CD4-positive, CD25-positive, alpha-beta regulatory T cell (primary cell): Measurements from ENCODE around the gene RNPC3. TPM values are rescaled to one million over a fixed set of nuclear protein-coding genes. Genes with fewer than 3 reads are reported as not detected.
"Not testable (repeated sequence)": the region's sequence is repeated elsewhere in the genome, so short reads cannot be mapped to it uniquely, and the experiment has no call there.

Experiments used
- ATAC-seq, 2 donors: fragments of 150-1000 bp; cut with Tn5 transposase; one replicate each; pipeline ENCODE4 v1.10.0; 2021; ENCODE audit warnings: low read depth in 2 of 2, moderate number of reproducible peaks in 2 of 2, moderate library complexity in 1 of 2
- DNase-seq, 3 donors: peaks; one replicate each; pipeline versions ENCODE4 v3.0.0 to v3.0.0-alpha.2; 2012 to 2022; ENCODE audit warnings: mixed read lengths in 1 of 3
- H3K27ac ChIP-seq: one replicate; pipeline ENCODE4 v1.7.0; 2013; ENCODE audit warnings: mild to moderate bottlenecking, low read length; ENCODE audit not compliant: insufficient read depth, poor library complexity, severe bottlenecking
- H3K27me3 ChIP-seq: one replicate; pipeline ENCODE4 v1.7.0; 2013; ENCODE audit warnings: low read length; ENCODE audit not compliant: control insufficient read depth, insufficient read depth
- H3K36me3 ChIP-seq: one replicate; pipeline ENCODE4 v1.7.0; 2013; ENCODE audit warnings: mild to moderate bottlenecking, low read length, moderate library complexity; ENCODE audit not compliant: control insufficient read depth, insufficient read depth
- H3K4me1 ChIP-seq: 2 replicates; pipeline ENCODE4 v1.7.0; 2013; ENCODE audit warnings: mild to moderate bottlenecking, low read length; ENCODE audit not compliant: insufficient read depth, control insufficient read depth, poor library complexity, severe bottlenecking
- H3K4me3 ChIP-seq: one replicate; pipeline ENCODE4 v1.7.0; 2013; ENCODE audit warnings: low read depth, mild to moderate bottlenecking, low read length, moderate library complexity
- H3K9me3 ChIP-seq, 2 experiments: 1 replicate in 1 of 2; 2 replicates in 1 of 2; pipeline ENCODE4 v1.7.0; 2013; ENCODE audit warnings: low read length in 2 of 2, mild to moderate bottlenecking in 1 of 2, moderate library complexity in 1 of 2; ENCODE audit not compliant: control insufficient read depth in 2 of 2
- H3K27ac Mint-ChIP-seq, 3 donors: one replicate each; pipeline ENCODE4 v1.8.0; 2020 to 2022; ENCODE audit warnings: mild to moderate bottlenecking in 3 of 3, mixed read lengths in 3 of 3, moderate library complexity in 2 of 3
- H3K27me3 Mint-ChIP-seq: one replicate; pipeline ENCODE4 v1.8.0; 2022; ENCODE audit warnings: mild to moderate bottlenecking, mixed read lengths
- H3K36me3 Mint-ChIP-seq: one replicate; pipeline ENCODE4 v1.8.0; 2020; ENCODE audit warnings: mixed read lengths
- H3K4me1 Mint-ChIP-seq, 4 donors: one replicate each; pipeline ENCODE4 v1.8.0; 2020 to 2022; ENCODE audit warnings: mixed read lengths in 4 of 4, mild to moderate bottlenecking in 1 of 4
- H3K4me3 Mint-ChIP-seq, 4 donors: one replicate each; pipeline ENCODE4 v1.8.0; 2020 to 2022; ENCODE audit warnings: mild to moderate bottlenecking in 4 of 4, mixed read lengths in 4 of 4, moderate library complexity in 3 of 4
- H3K9me3 Mint-ChIP-seq, 7 donors: one replicate each; pipeline ENCODE4 v1.8.0; 2020 to 2022; ENCODE audit warnings: mixed read lengths in 7 of 7, mild to moderate bottlenecking in 3 of 7, moderate library complexity in 2 of 7
- polyA plus RNA-seq, 4 donors: library from polyadenylated mRNA; unstranded; fragments of 300-500 nt; fragmentation: Illumina TruSeq; gene quantifications; one replicate each; pipeline ENCODE4 v1.2.3, GENCODE V29; 2021
- total RNA-seq: library from RNA; stranded (reverse); gene quantifications from one replicate; pipeline ENCODE4 v1.2.3, GENCODE V29; 2022

Gene RNPC3
- total and polyA plus RNA-seq, 5 donors from 2014 or later = 15.3 to 51.1 (median 20.4) TPM

DNA sequence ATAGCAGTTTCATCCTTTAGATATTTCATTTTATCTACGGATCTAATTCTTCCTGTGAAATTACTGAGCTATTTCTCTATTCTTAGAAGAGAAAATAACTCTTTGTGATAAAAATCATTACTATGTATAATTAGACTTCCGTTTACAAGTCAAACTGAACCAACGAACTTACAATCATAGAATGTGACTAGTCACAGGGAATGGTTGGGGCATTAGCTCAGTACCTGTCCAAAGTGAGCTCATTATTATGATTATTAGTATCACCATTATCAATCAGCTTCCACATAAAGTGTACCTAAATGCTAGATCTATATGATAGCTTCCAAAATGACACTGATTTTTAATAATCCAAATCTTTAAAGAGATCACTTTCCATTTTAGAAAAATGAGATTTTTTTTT, 58.4 kb downstream of the RNPC3 start:
- H3K27ac Mint-ChIP-seq = no peak overlapping the region
- Histone ChIP-seq H3K4me1 (no peaks in the 10 kb centered on the region), H3K27ac (no peak overlapping the region), H3K36me3 (no peaks in the 10 kb centered on the region), H3K27me3 (no peaks in the 10 kb centered on the region), H3K4me3 (no peak overlapping the region), H3K9me3 (no peaks in the 10 kb centered on the region)
- peaks cover 3% of the 10 kb centered on the region for H3K36me3 Mint-ChIP-seq
- ATAC-seq (no peak), DNase-seq (no peak)
- H3K4me3 Mint-ChIP-seq = no peak overlapping the region
- H3K9me3 Mint-ChIP-seq = peaks cover 0 to 4% (median 2%) of the 10 kb centered on the region in 7 donors
- no peaks in the 10 kb centered on the region for H3K4me1 Mint-ChIP-seq
- peaks cover 4% of the 10 kb centered on the region for H3K27me3 Mint-ChIP-seq

DNA sequence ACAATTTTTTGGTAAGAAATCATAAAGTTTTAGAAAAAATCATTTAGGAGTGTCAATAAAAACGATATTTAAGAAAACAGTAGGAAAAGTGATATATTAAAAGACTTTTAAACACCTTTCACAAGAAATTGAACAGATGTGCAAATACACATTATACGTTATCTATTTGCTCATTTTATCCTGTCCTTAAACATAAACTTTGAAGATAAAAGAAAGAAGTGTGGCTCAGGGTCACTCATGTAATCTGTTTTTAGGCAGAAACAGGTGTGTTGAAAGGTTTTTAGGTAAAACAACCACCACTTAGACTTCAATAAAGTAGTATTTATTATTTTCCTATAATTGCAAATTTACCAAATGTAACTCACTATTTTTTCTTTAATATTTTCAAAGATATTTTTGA, 59.0 kb downstream of the RNPC3 start:
- no peak for DNase-seq
- Histone ChIP-seq H3K27me3 (no peaks in the 10 kb centered on the region), H3K27ac (no peak overlapping the region), H3K4me3 (no peak overlapping the region), H3K4me1 (no peaks in the 10 kb centered on the region), H3K36me3 (no peaks in the 10 kb centered on the region), H3K9me3 (peaks cover 0 to 3% of the 10 kb centered on the region in 2 experiments)
- ATAC-seq = no peak
- Mint-ChIP-seq H3K36me3 (peaks cover 3% of the 10 kb centered on the region), H3K27ac (no peak overlapping the region), H3K4me3 (no peak overlapping the region), H3K9me3 (peaks cover 0 to 7% (median 3%) of the 10 kb centered on the region in 7 donors), H3K4me1 (no peaks in the 10 kb centered on the region), H3K27me3 (peaks cover 4% of the 10 kb centered on the region)

DNA sequence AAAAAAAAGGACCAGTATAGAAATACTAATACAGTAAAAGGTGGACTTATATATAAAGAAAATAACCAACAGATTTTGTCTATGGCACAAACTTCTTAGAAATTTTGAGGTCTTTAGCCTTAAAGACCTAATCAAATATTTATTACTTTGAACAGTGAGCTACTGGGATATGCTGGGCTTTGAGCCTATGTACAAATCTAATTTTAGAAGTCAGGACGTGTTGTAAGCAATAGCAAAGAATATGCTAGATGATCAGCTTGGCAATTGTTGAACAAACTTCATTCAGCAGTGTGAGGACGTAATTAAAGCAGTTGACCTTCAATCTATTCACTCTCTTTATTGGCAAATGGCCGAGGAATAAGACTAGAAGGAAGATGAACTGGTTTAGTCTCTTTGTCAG, 77.2 kb downstream of the RNPC3 start:
- not testable (repeated sequence) for H3K9me3 Mint-ChIP-seq, DNase-seq, H3K36me3 ChIP-seq, H3K27me3 ChIP-seq, H3K9me3 ChIP-seq, H3K4me1 Mint-ChIP-seq, H3K4me3 Mint-ChIP-seq, H3K27ac Mint-ChIP-seq, ATAC-seq, H3K4me3 ChIP-seq, H3K4me1 ChIP-seq, H3K36me3 Mint-ChIP-seq, H3K27me3 Mint-ChIP-seq, H3K27ac ChIP-seq

Other genes with a start within 250 kb of the RNPC3 start
- 38.2 TPM for gene AMY2B, start 45.9 kb downstream of the RNPC3 start, total RNA-seq
- gene AMY2B, start 45.9 kb downstream of the RNPC3 start, polyA plus RNA-seq = 1 to 10 TPM in 3 of 4 donors, under 1 TPM in 1; 0.23 to 1.8 (median 1.2) TPM
- not detected for gene AMY2A, start 91.7 kb downstream of the RNPC3 start, total RNA-seq
- not detected for gene AMY2A, start 91.7 kb downstream of the RNPC3 start, polyA plus RNA-seq
- not detected for gene AMY1A, start 130.1 kb downstream of the RNPC3 start, total RNA-seq
- not detected for gene AMY1A, start 130.1 kb downstream of the RNPC3 start, polyA plus RNA-seq
- gene AMY1B, start 170.5 kb downstream of the RNPC3 start, total RNA-seq = not detected
- gene AMY1B, start 170.5 kb downstream of the RNPC3 start, polyA plus RNA-seq = not detected
- gene AMY1C, start 224.2 kb downstream of the RNPC3 start, total RNA-seq = not detected
- gene AMY1C, start 224.2 kb downstream of the RNPC3 start, polyA plus RNA-seq = not detected